LNCAP (cell line): ENCODE results near the gene PTPRN2.

Experiments used
- CTCF ChIP-seq: fragments of 450-650 bp; IDR thresholded peaks from 2 replicates; pipeline ENCODE4 v1.5.1; 2017; ENCODE audit warnings: mild to moderate bottlenecking

The PTPRN2 gene

GRCh38 chr7:157922576-157922975 lies 665.0 kb downstream of the PTPRN2 start:
- TF ChIP-seq CTCF = no peak

- no peak for TF ChIP-seq CTCF
Observed at GRCh38 chr7:157918326-157919080, 669.1 kb downstream of the PTPRN2 start.

GRCh38 chr7:157916946-157917640 lies 670.5 kb downstream of the PTPRN2 start:
- TF ChIP-seq CTCF = no peak

- TF ChIP-seq CTCF = no peak
Observed at GRCh38 chr7:157910446-157910845, 677.2 kb downstream of the PTPRN2 start.

- no peak for TF ChIP-seq CTCF
Observed at GRCh38 chr7:157909370-157909769, 678.3 kb downstream of the PTPRN2 start.

- no peak for TF ChIP-seq CTCF
Observed at GRCh38 chr7:157908006-157908782, 679.4 kb downstream of the PTPRN2 start.

- TF ChIP-seq CTCF = no peak
Observed at GRCh38 chr7:157907091-157907490, 680.5 kb downstream of the PTPRN2 start.
